ENCODE data around the gene UTS2B.
A peak's percentile ranks its signal among the peaks of the same experiment; 100 is the strongest.

UTS2B gene

DNA sequence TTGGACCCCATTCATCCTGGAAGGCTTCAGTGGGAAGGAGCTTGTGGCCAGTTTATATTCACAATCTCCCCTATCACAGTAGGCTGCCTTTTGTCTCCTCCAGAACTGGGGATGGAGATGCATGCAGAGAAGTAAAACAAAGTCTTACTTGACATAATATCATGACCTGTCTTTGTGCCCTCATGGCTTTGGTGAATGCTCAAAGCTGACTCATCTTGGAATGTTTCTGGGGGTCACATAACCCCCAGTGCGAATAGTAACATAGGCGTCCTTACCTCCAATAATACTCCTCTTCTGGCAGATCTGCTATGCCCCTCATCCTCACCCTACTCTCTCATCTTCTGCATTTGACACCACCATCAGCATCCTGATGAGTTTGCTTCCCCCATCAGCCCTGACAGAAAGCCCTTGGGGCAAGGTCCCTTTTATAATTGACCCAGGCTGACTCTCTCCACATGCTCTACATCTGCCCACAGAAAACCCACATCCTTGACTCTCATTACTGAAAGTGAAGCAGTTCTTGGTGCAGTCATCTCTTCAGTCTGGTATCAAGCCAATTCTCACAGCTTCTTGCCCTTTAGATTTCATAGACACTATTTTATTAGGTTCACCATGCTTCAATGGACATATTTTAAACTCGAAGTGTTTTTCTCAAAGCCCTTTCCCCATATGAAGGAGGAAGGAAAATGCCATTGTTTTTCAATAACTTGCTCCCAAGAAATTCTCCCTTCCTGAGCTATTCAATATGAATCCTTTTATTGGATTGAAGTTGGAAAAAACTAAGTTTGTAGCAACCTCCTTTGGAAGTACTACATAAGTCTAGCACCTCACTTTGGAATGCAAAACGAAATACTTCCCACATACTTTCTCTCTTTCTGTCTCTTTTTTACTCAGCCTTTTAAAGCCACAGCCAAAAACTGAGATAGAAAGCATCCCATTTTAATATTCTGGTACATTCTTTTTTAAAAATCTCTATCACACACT, 94.7 kb downstream of the UTS2B start:
- Histone ChIP-seq H4K20me1 (no peaks in the 10 kb centered on the region), H3K4me3 (no peak overlapping the region), H3K27me3 (no peaks in the 10 kb centered on the region), H3K27ac (no peak overlapping the region), H3K4me2 (peak overlapping the region; percentile 4; the same call in 1 of the 2 replicates), H3K9me3 (no peaks in the 10 kb centered on the region), H3K9ac (no peak overlapping the region), H3K4me1 (peaks cover 12% of the 10 kb centered on the region), H3K36me3 (no peaks in the 10 kb centered on the region)
- no peak for TF ChIP-seq Cebpa-rat (IDR thresholded peaks at IDR 0.05)

DNA sequence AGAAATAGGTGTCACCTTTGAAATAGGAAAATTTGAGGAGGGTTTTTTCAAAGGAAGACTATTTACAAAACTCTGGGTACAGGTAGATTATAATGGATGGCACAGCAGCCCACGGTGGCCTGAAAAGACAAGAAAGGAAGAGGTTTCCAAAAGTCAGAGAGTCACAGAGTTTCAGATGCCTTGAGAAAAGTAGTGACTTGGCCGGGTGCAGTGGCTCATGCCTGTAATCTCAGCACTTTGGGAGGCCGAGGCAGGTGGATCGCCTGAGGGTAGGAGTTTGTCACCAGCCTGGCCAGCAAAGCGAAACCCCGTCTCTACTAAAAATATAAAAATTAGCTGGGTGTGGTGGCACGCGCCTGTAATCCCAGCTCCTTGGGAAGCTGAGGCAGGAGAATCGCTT, 96.1 kb downstream of the UTS2B start:
- TF ChIP-seq Cebpa-rat (IDR thresholded peaks at IDR 0.05): no peak
- peaks cover 12% of the 10 kb centered on the region for H3K4me1 ChIP-seq

DNA sequence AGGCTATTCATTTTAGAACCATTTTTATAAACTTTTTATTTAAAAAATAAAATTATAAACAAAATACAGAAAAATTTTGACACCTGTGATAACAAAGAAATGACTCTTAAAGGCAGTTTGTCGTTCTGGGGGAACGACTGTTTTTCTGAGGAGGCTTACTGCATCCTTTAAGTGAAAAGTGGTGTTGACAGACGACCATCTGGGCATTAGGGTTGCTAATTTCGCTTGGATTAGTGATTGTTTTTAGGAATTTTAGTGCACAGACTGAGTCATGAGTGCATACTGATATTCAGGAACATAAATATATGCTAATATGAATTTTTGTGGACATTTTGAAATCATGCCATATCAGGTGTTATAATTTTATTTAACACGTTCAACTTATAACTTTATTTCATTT, 102.8 kb downstream of the UTS2B start:
- no peaks in the 10 kb centered on the region for H4K20me1 ChIP-seq
- TF ChIP-seq Cebpa-rat (IDR thresholded peaks at IDR 0.05): no peak
- H3K4me1 ChIP-seq: no peaks in the 10 kb centered on the region
- no peak overlapping the region for H3K4me3 ChIP-seq
- no peaks in the 10 kb centered on the region for H3K36me3 ChIP-seq
- no peaks in the 10 kb centered on the region for H3K27me3 ChIP-seq
- H3K27ac ChIP-seq: no peak overlapping the region
- H3K9me3 ChIP-seq: no peaks in the 10 kb centered on the region
- H3K4me2 ChIP-seq: no peak overlapping the region
- no peak overlapping the region for H3K9ac ChIP-seq

More for the DNA sequence above, 96.1 kb downstream of the UTS2B start:
- no peaks in the 10 kb centered on the region for H3K27me3 ChIP-seq
- no peaks in the 10 kb centered on the region for H4K20me1 ChIP-seq
- no peak overlapping the region for H3K9ac ChIP-seq
- H3K36me3 ChIP-seq: no peaks in the 10 kb centered on the region
- no peak overlapping the region for H3K27ac ChIP-seq
- H3K9me3 ChIP-seq: no peaks in the 10 kb centered on the region
- H3K4me3 ChIP-seq: no peak overlapping the region
- H3K4me2 ChIP-seq: no peak overlapping the region

DNA sequence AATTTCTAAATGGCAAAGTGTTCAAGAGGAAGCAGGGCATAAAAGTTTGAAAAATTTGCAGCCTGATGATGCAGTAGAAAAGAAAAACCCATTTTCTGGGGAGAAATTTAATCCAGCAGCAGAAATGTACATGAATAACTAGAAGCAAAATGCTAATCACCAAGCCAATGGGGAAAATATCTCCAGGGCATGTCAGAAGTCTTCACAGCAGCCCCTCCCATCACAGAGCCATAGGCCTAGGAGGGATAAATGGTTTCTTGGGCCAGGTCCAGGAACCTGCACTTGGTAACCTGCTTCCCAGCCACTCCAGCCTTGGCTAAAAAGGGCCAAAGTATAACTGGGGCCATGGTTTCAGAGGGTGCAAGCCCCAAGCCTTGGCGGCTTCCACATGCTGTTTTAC, 108.7 kb downstream of the UTS2B start:
- H3K4me1 ChIP-seq: no peaks in the 10 kb centered on the region
- H4K20me1 ChIP-seq: no peaks in the 10 kb centered on the region
- H3K4me3 ChIP-seq: no peak overlapping the region
- no peak for TF ChIP-seq Cebpa-rat (IDR thresholded peaks at IDR 0.05)
- H3K27ac ChIP-seq: no peak overlapping the region
- no peaks in the 10 kb centered on the region for H3K9me3 ChIP-seq
- no peaks in the 10 kb centered on the region for H3K36me3 ChIP-seq
- no peak overlapping the region for H3K4me2 ChIP-seq
- H3K27me3 ChIP-seq: no peaks in the 10 kb centered on the region
- no peak overlapping the region for H3K9ac ChIP-seq

DNA sequence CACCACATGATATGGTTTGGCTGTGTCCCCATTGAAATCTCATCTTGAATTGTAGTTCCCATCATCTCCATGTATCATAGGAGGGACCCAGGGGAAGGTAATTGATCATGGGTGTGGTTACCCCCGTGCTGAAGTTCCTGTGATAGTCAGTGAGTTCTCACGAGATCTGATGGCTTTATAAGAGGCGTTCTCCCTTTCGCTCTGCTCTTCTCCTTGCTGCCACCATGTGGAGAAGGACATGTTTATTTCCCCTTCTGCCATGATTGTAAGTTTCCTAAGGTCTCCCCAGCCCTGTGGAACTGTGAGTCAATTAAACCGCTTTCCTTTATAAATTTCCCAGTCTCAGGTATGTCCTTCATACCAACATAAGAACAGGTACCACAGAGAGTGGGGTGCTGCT, 109.4 kb downstream of the UTS2B start:
- Histone ChIP-seq H3K9ac (no peak overlapping the region), H3K9me3 (peaks cover 4% of the 10 kb centered on the region), H3K4me3 (no peak overlapping the region), H3K27me3 (no peaks in the 10 kb centered on the region), H3K4me2 (no peak overlapping the region), H4K20me1 (no peaks in the 10 kb centered on the region), H3K27ac (no peak overlapping the region), H3K36me3 (no peaks in the 10 kb centered on the region), H3K4me1 (no peaks in the 10 kb centered on the region)
- TF ChIP-seq Cebpa-rat (IDR thresholded peaks at IDR 0.05): no peak

DNA sequence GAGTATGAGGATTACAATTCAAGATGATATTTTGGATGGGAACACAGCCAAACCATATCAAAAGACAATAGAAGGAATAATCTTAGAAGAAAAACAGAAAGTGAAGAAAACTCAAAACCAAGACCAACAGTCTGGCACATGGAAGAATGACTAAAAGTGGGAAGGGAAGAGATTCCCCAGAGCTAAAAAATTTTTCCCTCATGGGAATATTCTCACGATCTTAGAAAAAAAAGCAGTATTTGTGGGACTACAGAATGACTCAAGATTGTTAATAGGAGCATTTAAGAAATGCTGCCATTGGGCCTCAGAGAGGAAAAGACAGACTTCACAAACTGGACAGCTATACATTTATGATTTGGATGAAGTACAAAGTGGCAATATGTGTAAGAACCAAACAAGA, 113.0 kb downstream of the UTS2B start:
- H3K9me3 ChIP-seq: peaks cover 5% of the 10 kb centered on the region
- no peak overlapping the region for H3K27ac ChIP-seq
- H3K4me1 ChIP-seq: no peaks in the 10 kb centered on the region
- TF ChIP-seq Cebpa-rat (IDR thresholded peaks at IDR 0.05): no peak
- H3K36me3 ChIP-seq: no peaks in the 10 kb centered on the region
- H4K20me1 ChIP-seq: no peaks in the 10 kb centered on the region
- H3K4me2 ChIP-seq: no peak overlapping the region
- no peaks in the 10 kb centered on the region for H3K27me3 ChIP-seq
- H3K4me3 ChIP-seq: no peak overlapping the region
- H3K9ac ChIP-seq: no peak overlapping the region
